Smooth muscle cell of bladder (primary cell): ENCODE measurements around the gene MT1HL1. TPM values are rescaled to one million over a fixed set of nuclear protein-coding genes. Genes with fewer than 3 reads are reported as not detected.

ENCODE experiments used
- total RNA-seq: library from RNA; depleted of rRNA; stranded (reverse); fragments of >200 nt; gene quantifications from 2 replicates; pipeline ENCODE4 v1.2.3, GENCODE V29; 2014

The MT1HL1 gene
- total RNA-seq, result not detected in 2 replicates

DNA sequence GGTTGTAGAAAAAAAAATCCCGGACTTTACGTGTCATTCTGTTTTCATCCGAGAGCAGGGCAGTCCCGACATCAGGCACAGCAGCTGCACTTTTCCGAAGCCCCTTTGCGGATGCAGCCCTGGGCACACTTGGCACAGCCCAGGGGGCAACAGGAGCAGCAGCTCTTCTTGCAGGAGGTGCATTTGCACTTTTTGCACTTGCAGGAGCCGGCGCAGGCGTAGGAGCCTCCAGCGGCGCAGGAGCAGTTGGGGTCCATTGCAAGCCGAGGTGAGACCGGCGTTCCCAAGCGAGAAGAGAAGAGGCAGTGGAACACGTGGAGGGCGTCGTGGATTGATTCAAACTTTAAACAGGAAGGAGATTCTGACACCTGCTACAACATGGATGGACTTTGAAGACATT lies at the start of gene MT1HL1:
Gene MT1HL1, minus strand, starts transcription at position 326 of the 400 bp plus-strand sequence. Its CDS starts 69 bp downstream, at position 257.

DNA sequence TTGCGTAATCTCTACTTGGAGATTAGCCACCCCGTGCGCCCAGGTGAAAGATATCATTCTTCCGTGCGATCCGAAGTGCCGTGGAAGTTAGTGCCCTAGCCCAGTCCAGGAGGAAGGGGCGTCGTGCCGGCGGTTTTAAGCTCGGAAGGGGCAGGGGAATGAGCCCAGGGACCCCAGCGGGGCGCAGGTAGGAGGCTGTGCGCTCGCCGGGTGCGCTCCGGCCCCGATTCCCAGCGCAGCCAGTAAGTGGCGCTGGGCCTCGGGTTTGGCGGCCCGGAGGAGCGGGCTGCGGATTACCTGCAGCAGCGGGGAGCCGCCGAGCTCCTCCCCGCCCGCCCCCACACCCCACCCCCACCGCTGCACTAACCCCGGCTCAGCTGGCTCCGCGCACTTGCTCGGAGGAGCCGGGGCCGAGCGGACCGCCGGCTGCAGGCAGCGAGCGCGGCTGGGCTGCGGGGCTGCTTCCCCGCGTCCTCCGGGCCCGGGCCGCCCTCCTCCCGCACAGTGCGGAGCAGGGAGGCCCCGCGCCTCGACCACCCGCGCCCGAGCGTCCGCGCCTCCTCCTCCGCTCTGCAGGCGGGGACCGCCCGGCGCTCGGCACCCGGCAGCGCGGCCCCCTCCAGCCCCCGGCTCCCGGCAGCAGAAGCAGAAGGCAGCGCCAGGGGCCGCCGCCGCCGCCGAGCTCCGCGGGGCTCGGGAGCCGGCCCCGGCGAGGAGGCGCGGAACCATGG lies 37.7 kb upstream of the MT1HL1 start, which contains the start of gene RYR2:
Gene RYR2, plus strand, starts transcription at position 390 of the 731 bp plus-strand sequence. Its CDS starts 338 bp downstream, at position 728.

Other genes starting within 250 kb of the MT1HL1 start
- 22.2 and 30.7 TPM in 2 replicates for gene MTR, start 209.1 kb downstream of the MT1HL1 start, total RNA-seq
- under 0.01 and 0.14 TPM in 2 replicates for gene RYR2, start 37.7 kb upstream of the MT1HL1 start, total RNA-seq